GM19351 (cell line): ENCODE results near the gene MIER1.

Experiments
- ATAC-seq: cut with Tn5 transposase; IDR thresholded peaks from one replicate; pipeline ENCODE4 v1.9.1; 2021; ENCODE audit warnings: mild to moderate bottlenecking, moderate library complexity; ENCODE audit not compliant: unreplicated experiment

MIER1 gene

GRCh38 chr1:66996018-66996682 is 71.4 kb downstream of the MIER1 start:
- ATAC-seq: peak; percentile 73

GRCh38 chr1:66998972-66999371 is 74.2 kb downstream of the MIER1 start:
- ATAC-seq: no peak

DNA sequence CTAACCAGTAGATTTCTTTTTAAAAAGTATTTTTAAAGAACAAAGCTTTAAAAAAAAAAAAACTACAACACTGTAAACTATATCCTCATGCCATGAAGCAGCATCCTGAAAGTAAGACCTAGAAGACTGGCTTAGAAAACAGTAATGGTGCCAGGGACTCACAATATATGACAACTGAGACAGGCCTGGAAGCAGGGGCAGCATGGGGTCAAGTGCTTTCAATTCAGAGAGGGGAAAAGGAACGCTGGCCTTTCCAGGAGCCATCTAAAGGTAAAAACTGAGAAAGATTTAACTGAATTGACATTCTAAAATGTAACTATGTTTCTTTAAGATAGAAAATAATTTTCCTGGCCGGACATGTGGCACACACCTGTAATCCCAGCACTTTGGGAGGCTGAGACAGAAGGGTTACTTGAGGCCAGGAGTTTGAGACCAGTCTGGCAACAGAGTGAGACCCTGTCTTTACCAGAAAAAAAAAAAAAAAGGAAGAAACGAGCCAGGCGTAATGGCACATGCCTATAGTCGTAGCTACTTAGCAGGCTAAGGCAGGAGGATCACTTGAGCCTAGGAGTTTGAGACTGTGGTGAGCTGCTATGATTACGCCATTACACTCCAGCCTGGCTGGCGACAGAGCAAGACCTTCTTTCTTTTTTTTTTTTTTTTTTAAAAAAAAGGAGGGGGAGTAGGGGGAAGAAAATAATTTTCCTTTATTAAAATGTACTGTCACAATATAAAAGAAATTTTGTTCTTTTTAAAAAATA is 75.0 kb downstream of the MIER1 start:
- no peak for ATAC-seq

DNA sequence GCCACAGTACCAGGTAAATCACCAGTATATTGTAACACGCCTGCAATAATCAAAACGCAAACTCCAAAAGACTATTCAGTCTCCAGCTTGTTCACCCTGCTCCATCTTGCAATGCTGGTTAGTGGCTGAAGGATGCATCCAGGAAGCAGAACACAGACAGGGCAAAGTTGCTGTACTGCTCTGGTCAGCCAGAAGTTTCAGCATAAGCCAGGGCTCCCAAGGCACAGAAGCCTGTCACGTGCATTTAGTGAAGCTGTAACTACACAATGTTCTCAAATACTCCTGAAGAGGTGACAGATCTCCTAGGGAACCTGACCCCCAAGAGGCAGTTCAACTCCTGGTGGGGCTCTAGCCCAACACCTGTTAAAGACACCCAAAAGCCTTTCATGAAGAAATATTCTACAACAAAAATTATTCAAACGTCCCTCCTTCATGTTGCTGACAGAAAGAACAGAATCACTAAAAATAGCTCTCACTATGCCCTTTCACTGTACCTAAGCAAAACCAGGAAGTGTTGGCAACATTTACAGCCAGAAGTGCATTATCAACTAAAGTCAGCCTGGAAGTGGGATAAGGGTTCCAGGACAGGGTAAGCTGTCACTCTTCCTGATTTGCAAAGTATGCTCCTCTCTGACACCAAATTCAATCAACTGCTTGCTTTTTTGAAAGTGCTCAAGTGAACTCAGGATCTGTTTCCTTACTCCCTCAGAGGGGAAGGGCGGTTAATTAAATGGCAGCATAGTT is 77.1 kb downstream of the MIER1 start:
- no peak for ATAC-seq

- ATAC-seq: no peak
Measured at GRCh38 chr1:67004176-67004575, 79.4 kb downstream of the MIER1 start.

DNA sequence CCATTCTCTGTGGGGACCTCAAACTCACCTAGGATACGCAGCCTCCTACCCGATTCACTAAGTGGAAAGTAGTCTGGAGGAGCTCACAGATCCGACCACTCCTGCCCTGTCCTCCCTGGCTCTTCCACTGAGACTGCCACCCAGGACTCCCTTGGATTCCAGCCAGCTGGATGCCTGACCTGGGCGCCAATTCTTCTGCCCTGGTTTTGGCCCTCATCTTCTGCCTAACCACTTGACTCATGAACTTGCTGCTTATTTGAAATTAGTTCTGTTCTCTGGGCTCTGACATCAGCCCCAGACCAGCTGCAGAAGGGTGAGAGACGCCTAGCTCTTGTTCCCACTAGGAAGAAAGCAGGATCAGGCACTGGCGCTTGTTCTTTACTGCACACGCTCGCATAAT is 80.3 kb downstream of the MIER1 start:
- ATAC-seq: no peak

- ATAC-seq: no peak
Measured at GRCh38 chr1:67009792-67010191, 85.0 kb downstream of the MIER1 start.

DNA sequence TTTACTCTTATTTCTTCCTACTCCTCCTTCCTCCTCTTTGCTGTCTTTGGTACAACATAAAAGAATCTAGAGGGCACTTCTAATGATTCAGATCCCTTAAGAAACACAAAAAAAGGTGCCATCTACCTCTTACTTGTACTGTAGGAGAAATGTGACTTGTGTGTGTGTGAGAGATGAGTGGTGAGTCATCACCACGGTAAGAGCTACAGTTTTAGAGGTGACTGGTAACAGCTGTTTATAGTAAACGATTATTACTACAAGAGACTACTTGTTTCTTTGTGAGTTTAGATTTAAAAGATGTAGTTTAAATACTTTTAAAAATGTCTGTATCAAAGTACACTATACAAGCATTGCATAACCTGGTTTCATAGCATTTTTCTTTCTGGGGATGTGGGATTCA is 88.8 kb downstream of the MIER1 start:
- peak; percentile 81 for ATAC-seq

GRCh38 chr1:67018574-67018973 is 93.8 kb downstream of the MIER1 start:
- no peak for ATAC-seq

DNA sequence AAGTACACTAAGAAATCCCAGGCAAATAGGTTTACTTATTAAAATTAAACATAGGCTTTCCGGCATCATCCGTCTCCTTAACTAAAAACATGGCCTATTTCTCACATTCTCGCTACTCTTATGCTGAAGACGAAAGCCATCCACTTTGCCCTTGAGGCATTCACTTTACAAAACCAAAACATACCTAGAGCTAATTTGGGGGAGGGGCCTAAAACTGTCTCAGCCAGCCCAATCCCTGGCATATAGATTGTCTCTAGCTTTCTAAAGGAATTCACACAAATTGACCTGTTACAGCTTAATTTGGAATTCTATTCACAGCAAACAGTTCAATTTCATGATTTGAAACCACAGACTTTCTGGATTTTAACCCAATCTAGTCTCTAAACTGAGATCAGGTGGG is 94.3 kb downstream of the MIER1 start:
- ATAC-seq: no peak

GRCh38 chr1:67019600-67020136 is 94.9 kb downstream of the MIER1 start:
- ATAC-seq: no peak

- ATAC-seq: no peak
Measured at GRCh38 chr1:67020304-67020703, 95.5 kb downstream of the MIER1 start.

DNA sequence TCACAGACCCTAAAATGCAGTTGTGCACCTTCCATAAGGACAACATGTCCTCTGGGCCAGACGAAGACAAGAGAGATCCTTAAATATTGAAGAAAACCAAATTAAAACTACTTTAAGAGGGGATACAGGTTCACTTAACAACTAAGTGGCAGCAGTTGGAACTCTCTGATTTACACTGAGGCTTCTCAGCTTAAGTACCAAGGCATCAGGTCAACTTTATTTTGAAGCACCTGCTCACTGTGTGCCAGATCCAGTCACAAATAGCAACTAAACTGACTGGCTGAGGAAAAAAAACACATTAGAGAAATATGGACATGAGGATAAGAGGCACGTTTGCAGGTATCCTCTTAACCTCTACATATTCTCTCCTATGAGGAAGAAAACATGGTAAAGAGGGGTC is 96.0 kb downstream of the MIER1 start:
- ATAC-seq: no peak

DNA sequence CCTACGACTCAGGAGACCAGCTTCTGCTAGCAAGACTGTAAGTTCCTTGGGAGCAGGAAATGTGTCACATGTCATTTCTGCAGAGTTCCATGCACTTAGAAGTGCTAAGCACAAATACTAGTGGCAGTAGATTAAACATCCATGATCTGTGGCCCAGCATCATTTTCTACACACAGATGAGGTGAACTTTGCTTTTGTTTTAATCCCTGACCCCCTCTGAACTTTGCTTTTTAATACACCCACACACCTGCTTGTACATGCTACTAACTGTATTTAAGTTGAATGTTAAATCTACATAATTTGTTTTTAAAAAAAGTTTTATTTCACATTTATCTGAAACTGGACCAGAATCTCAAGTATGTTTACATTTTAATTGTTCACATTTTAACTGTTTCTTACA is 104.7 kb downstream of the MIER1 start:
- ATAC-seq: no peak

- ATAC-seq: no peak
Measured at GRCh38 chr1:67031121-67031858, 106.5 kb downstream of the MIER1 start.

GRCh38 chr1:67031859-67032247 is 107.1 kb downstream of the MIER1 start:
- ATAC-seq: no peak
